Astrocyte (in vitro differentiated cells and primary cell): ENCODE data around the gene ARID3B.

Source experiments
- EZH2 ChIP-seq: IDR thresholded peaks from 2 replicates; pipeline ENCODE4 v1.6.1; 2012; ENCODE audit warnings: mild to moderate bottlenecking, low read length, inconsistent platforms; ENCODE audit not compliant: insufficient read depth
- TF ChIP-seq, protein P1 (sequence below): IDR thresholded peaks from 2 replicates; pipeline ENCODE4 v1.5.1; 2011; ENCODE audit warnings: low read depth, mild to moderate bottlenecking, inconsistent platforms, low read length, moderate library complexity; ENCODE audit not compliant: insufficient read depth

DNA sequence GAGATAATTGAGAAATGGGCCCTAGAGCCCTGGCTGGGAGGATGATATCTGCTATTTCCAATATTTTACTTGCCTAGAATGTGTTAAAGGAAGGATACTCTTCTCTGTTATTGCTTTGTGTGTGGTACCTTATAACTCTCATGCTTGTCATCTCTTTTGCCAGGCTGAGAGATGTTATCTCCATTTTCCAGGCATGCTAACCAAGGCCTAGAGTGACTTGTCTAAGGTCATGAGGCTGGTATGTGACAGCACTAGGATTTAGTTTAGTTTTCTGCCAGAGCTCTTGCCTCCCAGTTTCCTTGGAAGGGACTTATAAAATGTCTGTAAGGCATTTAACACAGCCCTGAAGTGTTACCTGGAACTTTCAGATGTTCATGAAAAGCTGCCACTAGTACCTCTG, 76.0 kb downstream of the ARID3B start:
- TF ChIP-seq, protein P1, sequence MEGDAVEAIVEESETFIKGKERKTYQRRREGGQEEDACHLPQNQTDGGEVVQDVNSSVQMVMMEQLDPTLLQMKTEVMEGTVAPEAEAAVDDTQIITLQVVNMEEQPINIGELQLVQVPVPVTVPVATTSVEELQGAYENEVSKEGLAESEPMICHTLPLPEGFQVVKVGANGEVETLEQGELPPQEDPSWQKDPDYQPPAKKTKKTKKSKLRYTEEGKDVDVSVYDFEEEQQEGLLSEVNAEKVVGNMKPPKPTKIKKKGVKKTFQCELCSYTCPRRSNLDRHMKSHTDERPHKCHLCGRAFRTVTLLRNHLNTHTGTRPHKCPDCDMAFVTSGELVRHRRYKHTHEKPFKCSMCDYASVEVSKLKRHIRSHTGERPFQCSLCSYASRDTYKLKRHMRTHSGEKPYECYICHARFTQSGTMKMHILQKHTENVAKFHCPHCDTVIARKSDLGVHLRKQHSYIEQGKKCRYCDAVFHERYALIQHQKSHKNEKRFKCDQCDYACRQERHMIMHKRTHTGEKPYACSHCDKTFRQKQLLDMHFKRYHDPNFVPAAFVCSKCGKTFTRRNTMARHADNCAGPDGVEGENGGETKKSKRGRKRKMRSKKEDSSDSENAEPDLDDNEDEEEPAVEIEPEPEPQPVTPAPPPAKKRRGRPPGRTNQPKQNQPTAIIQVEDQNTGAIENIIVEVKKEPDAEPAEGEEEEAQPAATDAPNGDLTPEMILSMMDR = no peak
- TF ChIP-seq EZH2 = no peak
